ENCODE results near the gene CT47C1. TPM values are rescaled to one million over a fixed set of nuclear protein-coding genes. Genes with fewer than 3 reads are reported as not detected.

CT47C1 gene
- total and polyA plus RNA-seq, 2 of the 8 experiments (the other 6 are each of a cell fraction or from before 2014, with no cell fraction given) = not detected

- no peak for TF ChIP-seq CHD7 (IDR thresholded peaks at IDR 0.05; ENCODE audit: insufficient replicate concordance, low read length)
Measured at GRCh38 chrX:119105826-119106225, 33.0 kb downstream of the CT47C1 start (continued).
